Endothelial cell of umbilical vein (primary cell): ENCODE data around the gene CCNK. TPM values are rescaled to one million over a fixed set of nuclear protein-coding genes. Genes with fewer than 3 reads are reported as not detected.

ENCODE experiments used
- BruUV-seq: library from RNA; stranded (reverse); fragments of 400-500 nt; replicated peaks from 2 replicates; lab custom pipeline; 2021; lab: Mats Ljungman, UMichigan
- CTCF ChIA-PET: fragments of 300-600, 350-600 bp; sonication (Branson Sonifier 250); formaldehyde crosslinking; loops from one replicate; lab custom pipeline; 2021; ENCODE audit warnings: antibody characterized with exemption, inconsistent platforms; lab: Charles Lee
- POLR2A ChIA-PET: fragments of 300-600, 350-600 bp; sonication (Branson Sonifier 250); formaldehyde crosslinking; loops from one replicate; lab custom pipeline; 2021; ENCODE audit warnings: antibody characterized with exemption, inconsistent platforms; lab: Charles Lee
- DNase-seq: peaks from one replicate; pipeline ENCODE4 v3.0.0-alpha.2; 2011; ENCODE audit warnings: low read depth, low spot score
- FAIRE-seq: peaks from 2 replicates; lab custom pipeline; 2011; peaks lifted over from hg19 to GRCh38; lab: Jason Lieb, UNC
- H2AFZ ChIP-seq: 2 replicates; pipeline ENCODE4 v1.6.0; 2012; ENCODE audit warnings: low read depth, low read length, control low read depth, inconsistent platforms
- H3K27ac ChIP-seq: 2 replicates; pipeline ENCODE4 v1.5.1; 2011; ENCODE audit warnings: low read depth, mild to moderate bottlenecking, control low read depth, low read length, moderate library complexity; ENCODE audit not compliant: insufficient read depth
- H3K27me3 ChIP-seq, 2 experiments: 2 replicates each; pipeline versions ENCODE4 v1.6.0 to v1.6.1; 2011; ENCODE audit warnings: low read length in 2 of 2, mixed read lengths in 1 of 2; ENCODE audit not compliant: control insufficient read depth in 2 of 2, insufficient read depth in 2 of 2
- H3K36me3 ChIP-seq, 2 experiments: 2 replicates in 1 of 2; 3 replicates in 1 of 2; pipeline ENCODE4 v1.5.1; 2011; ENCODE audit warnings: low read length in 2 of 2, mild to moderate bottlenecking in 1 of 2, moderate library complexity in 1 of 2; ENCODE audit not compliant: control insufficient read depth in 2 of 2, insufficient read depth in 2 of 2; ENCODE audit errors: extremely low read depth in 1 of 2
- H3K4me1 ChIP-seq: 3 replicates; pipeline ENCODE4 v1.5.1; 2011; ENCODE audit warnings: mild to moderate bottlenecking, low read length; ENCODE audit not compliant: control insufficient read depth, insufficient read depth; ENCODE audit errors: extremely low read depth
- H3K4me2 ChIP-seq: 2 replicates; pipeline ENCODE4 v1.6.1; 2011; ENCODE audit warnings: low read length, control low read depth, mixed read lengths; ENCODE audit not compliant: insufficient read depth
- H3K4me3 ChIP-seq, 3 experiments: fragments of 200-600 bp in 1 of 3; sonication (generic), shearing (Covaris generic) in 1 of 3; replicated peaks in 1 of 3; 2 replicates each; pipeline ENCODE4 v1.5.1; 2011 to 2016; ENCODE audit warnings: control low read depth in 3 of 3, low read length in 3 of 3, mild to moderate bottlenecking in 2 of 3, inconsistent platforms in 1 of 3, low read depth in 1 of 3, moderate library complexity in 1 of 3; ENCODE audit not compliant: insufficient read depth in 1 of 3
- H3K79me2 ChIP-seq: 2 replicates; pipeline ENCODE4 v1.6.0; 2012; ENCODE audit warnings: low read length, inconsistent platforms; ENCODE audit not compliant: control insufficient read depth, insufficient read depth
- H3K9ac ChIP-seq: replicated peaks from 2 replicates; pipeline ENCODE3; 2011; ENCODE audit warnings: low read length, control low read depth; ENCODE audit not compliant: insufficient read depth; ENCODE audit errors: extremely low read depth
- H3K9me1 ChIP-seq: replicated peaks from 3 replicates; pipeline ENCODE4 v1.6.0; 2011; ENCODE audit warnings: mild to moderate bottlenecking, low read length; ENCODE audit not compliant: control insufficient read depth, insufficient read depth; ENCODE audit errors: extremely low read depth
- H3K9me3 ChIP-seq: replicated peaks from 2 replicates; pipeline ENCODE4 v1.5.1; 2012; ENCODE audit warnings: low read length, inconsistent platforms; ENCODE audit not compliant: control insufficient read depth, insufficient read depth
- H4K20me1 ChIP-seq: replicated peaks from 2 replicates; pipeline ENCODE3; 2011; ENCODE audit warnings: mild to moderate bottlenecking, low read length; ENCODE audit not compliant: control insufficient read depth, insufficient read depth; ENCODE audit errors: extremely low read depth
- EZH2 ChIP-seq: IDR thresholded peaks from 2 replicates; pipeline ENCODE4 v1.6.1; 2012; ENCODE audit warnings: borderline replicate concordance, low read depth, mild to moderate bottlenecking, moderate library complexity, low read length, inconsistent platforms; ENCODE audit not compliant: severe bottlenecking
- FOS ChIP-seq: IDR thresholded peaks from 2 replicates; pipeline ENCODE4 v1.6.1; 2011; ENCODE audit warnings: mild to moderate bottlenecking, low read length, moderate library complexity, borderline replicate concordance; ENCODE audit not compliant: insufficient read depth
- GATA2 ChIP-seq: IDR thresholded peaks from 2 replicates; pipeline ENCODE4 v1.7.0; 2011; ENCODE audit warnings: low read depth, mild to moderate bottlenecking, moderate library complexity, mixed read lengths, low read length; ENCODE audit not compliant: insufficient read length, insufficient read depth
- JUN ChIP-seq: IDR thresholded peaks from 2 replicates; pipeline ENCODE4 v1.6.1; 2011; ENCODE audit warnings: borderline replicate concordance, low read depth; ENCODE audit not compliant: insufficient read length, insufficient read depth
- MAX ChIP-seq: IDR thresholded peaks from 2 replicates; pipeline ENCODE4 v1.6.1; 2011; ENCODE audit not compliant: insufficient read depth, insufficient read length
- MYC ChIP-seq: IDR thresholded peaks from one replicate; pipeline ENCODE4 v1.6.1; 2011; ENCODE audit warnings: mild to moderate bottlenecking, low read depth, low read length
- dilution Hi-C: fragments of 300-500 bp; cut with MboI; formaldehyde crosslinking; loops from one replicate; pipeline ENCODE4 v1.15.0; 2019; ENCODE audit warnings: low sequenced_read_pairs; ENCODE audit not compliant: extremely low pct_ligation_motif_present
- intact Hi-C: fragments of 100-400 bp; cut with micrococcal nuclease; formaldehyde crosslinking; loops from one replicate; pipeline ENCODE4 v1.10.0; 2022
- polyA plus RNA-seq, 4 experiments: library from polyadenylated mRNA; depleted of rRNA in 3 of 4; stranded (reverse) in 3 of 4; unstranded in 1 of 4; fragments of >200 nt; gene quantifications; 2 replicates each; pipeline versions ENCODE4 v1.2.1 to v1.2.3, GENCODE V29; 2011 to 2012; ENCODE audit warnings: missing spikeins in 1 of 4
- total RNA-seq: library from RNA; stranded (reverse); gene quantifications from 2 replicates; pipeline ENCODE4 v1.2.3, GENCODE V29; 2021
- TF ChIP-seq, protein P1 (sequence below), 2 donors: IDR thresholded peaks; 1 replicate in 1 of 2; 2 replicates in 1 of 2; pipeline ENCODE4 v1.5.1; 2011; ENCODE audit warnings: low read length in 2 of 2, mild to moderate bottlenecking in 2 of 2, moderate library complexity in 2 of 2, control low read depth in 1 of 2, inconsistent platforms in 1 of 2, low read depth in 1 of 2; ENCODE audit not compliant: insufficient read depth in 1 of 2; ENCODE audit errors: extremely low read depth in 1 of 2

CCNK gene
- total and polyA plus RNA-seq, 2 donors (not counting 3 experiments of a cell fraction or from before 2014, with no cell fraction given) = 11.9 to 59.3 TPM

- CTCF ChIA-PET = interaction anchor here (1.2 kb wide), 1 partner anchor 24 kb away, joined by 3 read pairs; no protein-coding TSS in a partner anchor
These were observed 67.8 kb downstream of the CCNK start for GRCh38 chr14:99548871-99549515.

More at GRCh38 chr14:99548871-99549515, 67.8 kb downstream of the CCNK start:
- Histone ChIP-seq H3K36me3 (no peaks in the 10 kb centered on the region), H3K4me3 (no peak overlapping the region), H3K27me3 (no peaks in the 10 kb centered on the region), H3K4me1 (no peaks in the 10 kb centered on the region), H3K79me2 (no peaks in the 10 kb centered on the region), H3K9me3 (no peaks in the 10 kb centered on the region), H3K9ac (no peak overlapping the region), H3K27ac (no peak overlapping the region), H2AFZ (no peak overlapping the region), H4K20me1 (no peaks in the 10 kb centered on the region), H3K9me1 (no peaks in the 10 kb centered on the region), H3K4me2 (no peak overlapping the region)
- TF ChIP-seq, protein P1, sequence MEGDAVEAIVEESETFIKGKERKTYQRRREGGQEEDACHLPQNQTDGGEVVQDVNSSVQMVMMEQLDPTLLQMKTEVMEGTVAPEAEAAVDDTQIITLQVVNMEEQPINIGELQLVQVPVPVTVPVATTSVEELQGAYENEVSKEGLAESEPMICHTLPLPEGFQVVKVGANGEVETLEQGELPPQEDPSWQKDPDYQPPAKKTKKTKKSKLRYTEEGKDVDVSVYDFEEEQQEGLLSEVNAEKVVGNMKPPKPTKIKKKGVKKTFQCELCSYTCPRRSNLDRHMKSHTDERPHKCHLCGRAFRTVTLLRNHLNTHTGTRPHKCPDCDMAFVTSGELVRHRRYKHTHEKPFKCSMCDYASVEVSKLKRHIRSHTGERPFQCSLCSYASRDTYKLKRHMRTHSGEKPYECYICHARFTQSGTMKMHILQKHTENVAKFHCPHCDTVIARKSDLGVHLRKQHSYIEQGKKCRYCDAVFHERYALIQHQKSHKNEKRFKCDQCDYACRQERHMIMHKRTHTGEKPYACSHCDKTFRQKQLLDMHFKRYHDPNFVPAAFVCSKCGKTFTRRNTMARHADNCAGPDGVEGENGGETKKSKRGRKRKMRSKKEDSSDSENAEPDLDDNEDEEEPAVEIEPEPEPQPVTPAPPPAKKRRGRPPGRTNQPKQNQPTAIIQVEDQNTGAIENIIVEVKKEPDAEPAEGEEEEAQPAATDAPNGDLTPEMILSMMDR (IDR thresholded peaks at IDR 0.05; ENCODE audit: extremely low read depth in 1 of 2, insufficient read depth in 1 of 2, low read depth in 1 of 2, low read length in 2 of 2) = no peak
- TF ChIP-seq EZH2 (no peak), JUN (no peak), MYC (no peak), MAX (no peak), GATA2 (no peak), FOS (no peak)
- intact Hi-C loops = no loop called here
- DNase-seq (no peak), FAIRE-seq (no peak)
- dilution Hi-C loops = no loop called here
- POLR2A ChIA-PET = no interaction called here
- BruUV-seq = no TSS peak
